Spleen (tissue), 7 donors: ENCODE data around the gene ZNF837.

Source experiments
- CTCF ChIP-seq, 11 experiments: fragments of 200-600 bp in 7 of 11; fragments of 450-650 bp in 4 of 11; sonication (generic) in 4 of 11; IDR thresholded peaks in 8 of 11; conservative IDR thresholded peaks in 3 of 11; 1 replicate in 7 of 11; 2 replicates in 4 of 11; pipeline versions ENCODE4 v1.4.0 to v1.8.0; 2016 to 2021; ENCODE audit warnings: antibody characterized with exemption in 11 of 11, inconsistent platforms in 4 of 11, mild to moderate bottlenecking in 1 of 11
- POLR2A ChIP-seq, 3 donors: fragments of 450-650 bp; IDR thresholded peaks; one replicate each; pipeline ENCODE4 v1.5.1; 2017; ENCODE audit warnings: antibody characterized with exemption in 3 of 3, mild to moderate bottlenecking in 1 of 3
- donor health status: DM: no; HTN: no; CAD: no; lungs with moderate emphysema.
- donor health status: DM: no; HTN: no; CAD: no.
- donor health status: DM: no; HTN: no; CAD: no.

DNA sequence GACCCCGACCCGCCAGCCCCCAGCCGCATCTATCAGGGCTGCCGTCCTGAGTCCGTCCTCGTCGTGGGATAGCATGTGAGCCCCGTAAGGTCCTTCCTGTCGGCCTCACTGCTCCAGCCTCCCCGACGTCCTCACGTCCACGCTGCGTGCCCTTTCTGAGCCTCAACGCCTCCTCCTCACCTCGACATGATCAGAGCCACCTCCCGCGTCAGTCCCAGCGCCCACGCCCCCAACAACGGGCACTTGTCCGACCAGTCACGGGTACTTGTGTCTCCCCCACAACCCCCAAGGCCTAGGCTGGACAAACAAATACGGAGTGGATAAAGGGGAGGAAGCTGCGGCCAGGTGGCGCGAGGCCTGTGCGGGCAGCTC lies 18.9 kb downstream of the ZNF837 start:
- TF ChIP-seq CTCF (IDR thresholded peaks at IDR 0.05 in 8 of 11, conservative IDR thresholded peaks at IDR 0.05 in 3 of 11), result no peak
- no peak for TF ChIP-seq POLR2A (IDR thresholded peaks at IDR 0.05)
